Measurements from ENCODE around the gene DSC1. TPM values are rescaled to one million over a fixed set of nuclear protein-coding genes. Genes with fewer than 3 reads are reported as not detected.

DSC1 gene
- total RNA-seq, 4 donors from 2014 or later, result 0.35 TPM; not detected in 3

DNA sequence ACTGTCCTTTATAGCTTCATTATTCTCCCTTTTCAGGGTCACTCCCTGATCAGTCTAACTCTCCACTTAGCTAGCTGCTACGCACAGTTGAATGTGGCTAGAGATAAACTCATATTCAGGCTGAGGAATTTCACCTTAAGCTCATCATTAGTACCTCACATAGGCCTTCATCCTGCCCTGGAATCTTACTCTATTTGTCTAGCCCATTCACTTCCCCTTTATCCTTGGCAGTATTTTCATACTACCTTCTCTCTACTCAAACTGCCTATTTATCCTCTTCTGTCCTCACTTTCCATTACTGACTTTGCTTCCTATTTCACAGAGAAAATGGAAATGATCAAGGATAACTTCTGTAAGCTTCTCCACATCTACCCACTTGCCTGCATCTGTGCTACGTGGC is 49.9 kb downstream of the DSC1 start:
- Histone ChIP-seq H3K27ac (no peak overlapping the region), H3K4me1 (no peaks in the 10 kb centered on the region), H3K9me3 (no peaks in the 10 kb centered on the region), H3K27me3 (no peaks in the 10 kb centered on the region), H3K36me3 (no peaks in the 10 kb centered on the region), H3K4me3 (no peak overlapping the region)
- TF ChIP-seq POLR2A (IDR thresholded peaks at IDR 0.05), result no peak
- TF ChIP-seq, protein P1, sequence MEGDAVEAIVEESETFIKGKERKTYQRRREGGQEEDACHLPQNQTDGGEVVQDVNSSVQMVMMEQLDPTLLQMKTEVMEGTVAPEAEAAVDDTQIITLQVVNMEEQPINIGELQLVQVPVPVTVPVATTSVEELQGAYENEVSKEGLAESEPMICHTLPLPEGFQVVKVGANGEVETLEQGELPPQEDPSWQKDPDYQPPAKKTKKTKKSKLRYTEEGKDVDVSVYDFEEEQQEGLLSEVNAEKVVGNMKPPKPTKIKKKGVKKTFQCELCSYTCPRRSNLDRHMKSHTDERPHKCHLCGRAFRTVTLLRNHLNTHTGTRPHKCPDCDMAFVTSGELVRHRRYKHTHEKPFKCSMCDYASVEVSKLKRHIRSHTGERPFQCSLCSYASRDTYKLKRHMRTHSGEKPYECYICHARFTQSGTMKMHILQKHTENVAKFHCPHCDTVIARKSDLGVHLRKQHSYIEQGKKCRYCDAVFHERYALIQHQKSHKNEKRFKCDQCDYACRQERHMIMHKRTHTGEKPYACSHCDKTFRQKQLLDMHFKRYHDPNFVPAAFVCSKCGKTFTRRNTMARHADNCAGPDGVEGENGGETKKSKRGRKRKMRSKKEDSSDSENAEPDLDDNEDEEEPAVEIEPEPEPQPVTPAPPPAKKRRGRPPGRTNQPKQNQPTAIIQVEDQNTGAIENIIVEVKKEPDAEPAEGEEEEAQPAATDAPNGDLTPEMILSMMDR (IDR thresholded peaks at IDR 0.05), result no peak
- DNase-seq, result no peak

DNA sequence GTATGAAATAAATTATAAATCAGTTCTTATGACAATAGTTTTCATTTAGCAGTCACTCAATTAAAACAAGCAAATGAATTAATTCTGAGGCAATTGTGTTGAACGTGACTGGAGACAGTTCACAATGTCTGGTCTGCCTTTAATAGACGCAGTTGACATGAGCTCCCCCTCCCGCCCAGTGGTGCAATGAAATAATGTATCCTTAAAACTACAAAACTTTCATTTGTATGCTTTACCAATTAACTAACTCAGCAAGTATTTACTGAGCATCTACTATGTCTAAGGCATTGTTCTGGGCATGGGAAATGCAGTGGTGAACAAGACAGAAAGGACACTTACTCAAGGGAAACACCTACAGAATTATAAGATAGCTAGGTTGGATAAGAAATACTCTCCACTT is 56.9 kb downstream of the DSC1 start:
- no peaks in the 10 kb centered on the region for H3K36me3 ChIP-seq
- peaks cover 0 to 5% (median 0%) of the 10 kb centered on the region in 4 donors for H3K9me3 ChIP-seq
- DNase-seq, result no peak
- TF ChIP-seq, protein P1 (IDR thresholded peaks at IDR 0.05), result no peak
- TF ChIP-seq POLR2A (IDR thresholded peaks at IDR 0.05), result no peak
- H3K4me1 ChIP-seq, result no peaks in the 10 kb centered on the region
- no peak overlapping the region for H3K4me3 ChIP-seq
- H3K27ac ChIP-seq, result no peak overlapping the region
- H3K27me3 ChIP-seq, result no peaks in the 10 kb centered on the region

DNA sequence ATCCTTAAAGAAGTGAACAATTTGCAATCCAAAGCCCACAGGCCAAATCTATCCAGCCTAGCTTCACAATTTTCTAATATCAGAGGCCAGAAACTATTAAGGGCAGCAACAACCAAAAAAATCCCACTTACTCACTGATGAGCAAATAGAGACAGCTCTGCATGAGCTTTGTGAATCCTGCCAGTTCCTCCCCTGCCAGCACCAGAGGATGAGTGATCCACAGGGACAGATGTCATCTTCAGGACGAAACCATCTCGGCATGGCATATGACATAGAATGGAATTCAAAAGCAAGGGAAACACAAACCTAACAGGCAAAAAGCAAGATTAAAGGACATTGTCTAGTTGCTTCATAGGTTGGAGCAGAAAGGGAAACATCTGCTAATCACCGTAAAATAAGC is 58.2 kb downstream of the DSC1 start:
- no peaks in the 10 kb centered on the region for H3K36me3 ChIP-seq
- no peak for TF ChIP-seq POLR2A (IDR thresholded peaks at IDR 0.05)
- TF ChIP-seq, protein P1 (IDR thresholded peaks at IDR 0.05), result no peak
- H3K27ac ChIP-seq, result no peak overlapping the region
- no peak for DNase-seq
- no peaks in the 10 kb centered on the region for H3K4me1 ChIP-seq
- H3K27me3 ChIP-seq, result no peaks in the 10 kb centered on the region
- no peak overlapping the region for H3K4me3 ChIP-seq
- H3K9me3 ChIP-seq, result peaks cover 0 to 5% (median 0%) of the 10 kb centered on the region in 4 donors

DNA sequence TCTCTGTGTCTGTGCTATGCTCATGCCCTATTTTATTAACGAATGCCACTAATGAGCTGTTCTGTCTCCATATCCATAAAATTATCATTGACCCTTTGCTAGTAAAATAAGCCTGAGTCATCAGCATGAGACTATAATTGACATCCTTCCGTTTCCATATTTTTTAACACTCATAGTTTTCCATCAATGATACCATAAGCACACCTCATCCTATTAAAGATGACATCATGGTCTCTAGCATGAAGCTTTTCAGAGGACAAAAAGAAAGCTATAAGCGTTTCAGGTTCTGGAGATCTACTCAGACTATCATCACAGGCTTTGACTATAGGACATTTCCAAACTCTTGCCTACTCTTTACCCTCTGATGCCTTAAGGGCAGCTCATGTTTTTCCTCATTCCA is 59.2 kb downstream of the DSC1 start:
- Histone ChIP-seq H3K4me1 (peaks cover 0 to 1% (median 0%) of the 10 kb centered on the region in 4 donors), H3K4me3 (no peak overlapping the region), H3K36me3 (no peaks in the 10 kb centered on the region), H3K27me3 (no peaks in the 10 kb centered on the region), H3K27ac (no peak overlapping the region), H3K9me3 (peaks cover 0 to 5% (median 0%) of the 10 kb centered on the region in 4 donors)
- no peak for DNase-seq
- TF ChIP-seq, protein P1 (IDR thresholded peaks at IDR 0.05), result no peak
- no peak for TF ChIP-seq POLR2A (IDR thresholded peaks at IDR 0.05)

DNA sequence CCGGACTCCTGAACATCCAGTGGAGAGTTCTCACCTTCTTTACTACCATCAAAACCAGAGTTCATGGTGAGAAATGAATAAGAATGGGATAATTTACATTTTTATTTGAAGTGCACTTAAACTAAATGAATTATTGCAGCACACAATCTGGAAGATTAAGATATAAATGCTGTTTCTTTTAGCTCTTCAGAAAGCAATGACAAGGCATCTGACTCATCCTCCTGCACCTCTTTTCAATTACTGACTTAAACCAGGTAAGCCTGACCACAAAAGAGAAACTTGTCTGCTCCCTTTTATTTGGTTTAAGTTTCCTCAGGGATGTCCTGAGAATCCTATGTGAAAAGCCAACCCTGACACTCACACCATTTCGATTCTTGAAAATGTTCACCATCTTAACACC is 59.7 kb downstream of the DSC1 start:
- H3K9me3 ChIP-seq, result peaks cover 0 to 5% (median 0%) of the 10 kb centered on the region in 4 donors
- no peak overlapping the region for H3K4me3 ChIP-seq
- TF ChIP-seq, protein P1 (IDR thresholded peaks at IDR 0.05), result no peak
- TF ChIP-seq POLR2A (IDR thresholded peaks at IDR 0.05), result no peak
- H3K4me1 ChIP-seq, result peaks cover 0 to 3% (median 0%) of the 10 kb centered on the region in 4 donors
- no peaks in the 10 kb centered on the region for H3K27me3 ChIP-seq
- no peaks in the 10 kb centered on the region for H3K36me3 ChIP-seq
- no peak for DNase-seq
- no peak overlapping the region for H3K27ac ChIP-seq

Measured in Peyer's patch (tissue), 4 donors.